GM11168 (cell line): ENCODE results near the gene SLC9A3.

Experiments used
- in situ Hi-C: fragments of 300-500 bp; cut with MboI; formaldehyde crosslinking; loops from one replicate; pipeline ENCODE4 v1.12.0; 2022; ENCODE audit warnings: low sequenced_read_pairs; ENCODE audit not compliant: unreplicated experiment

SLC9A3 gene

GRCh38 chr5:424301-425110, 99.7 kb downstream of the SLC9A3 start:
- in situ Hi-C loops: no loop called here

GRCh38 chr5:423626-424261, 100.5 kb downstream of the SLC9A3 start:
- in situ Hi-C loops: no loop called here

GRCh38 chr5:423233-423565, 101.0 kb downstream of the SLC9A3 start:
- in situ Hi-C loops: no loop called here

DNA sequence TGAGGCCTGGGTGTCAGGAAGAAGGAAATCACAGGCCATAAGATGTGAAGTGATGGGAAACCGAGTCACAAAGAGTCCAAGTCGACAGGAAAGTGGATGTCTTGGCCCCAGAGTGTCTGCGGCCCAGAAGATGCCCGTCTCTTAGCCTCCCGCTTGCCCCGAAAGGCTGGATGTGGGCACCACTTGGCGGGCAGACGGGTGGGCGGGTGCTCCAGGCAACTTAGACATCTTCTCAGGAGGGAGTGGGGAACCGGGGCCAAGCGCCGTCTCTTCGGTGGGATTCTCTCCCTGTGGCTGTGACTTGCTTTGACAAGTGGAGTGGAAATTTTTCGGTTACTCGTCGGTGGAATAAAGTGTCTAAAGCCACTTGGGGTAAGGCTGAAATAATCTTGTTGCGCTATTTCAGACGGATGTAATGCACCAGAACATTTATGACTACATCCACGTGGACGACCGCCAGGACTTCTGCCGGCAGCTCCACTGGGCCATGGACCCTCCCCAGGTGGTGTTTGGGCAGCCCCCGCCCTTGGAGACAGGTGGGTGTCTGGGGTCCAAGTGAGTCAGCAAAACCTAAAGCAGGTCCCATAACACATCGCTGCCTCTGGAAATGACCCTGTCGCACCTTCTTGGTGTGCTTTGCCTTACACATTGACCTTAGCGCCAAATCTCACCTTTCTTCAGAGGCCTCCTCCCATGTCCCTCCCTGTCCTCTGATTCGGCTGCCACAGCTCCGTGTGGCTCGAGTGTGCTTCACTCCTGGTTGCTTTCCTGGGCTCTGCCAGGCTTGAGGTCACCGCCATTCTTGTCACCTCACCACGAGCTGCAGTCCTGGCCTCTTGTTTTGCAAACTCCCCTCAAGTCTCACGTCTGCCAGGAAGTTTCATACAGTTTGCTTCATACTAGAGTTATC, 101.7 kb downstream of the SLC9A3 start:
- in situ Hi-C loops: no loop called here

- in situ Hi-C loops: no loop called here
These were observed 102.3 kb downstream of the SLC9A3 start for GRCh38 chr5:421901-422300.

DNA sequence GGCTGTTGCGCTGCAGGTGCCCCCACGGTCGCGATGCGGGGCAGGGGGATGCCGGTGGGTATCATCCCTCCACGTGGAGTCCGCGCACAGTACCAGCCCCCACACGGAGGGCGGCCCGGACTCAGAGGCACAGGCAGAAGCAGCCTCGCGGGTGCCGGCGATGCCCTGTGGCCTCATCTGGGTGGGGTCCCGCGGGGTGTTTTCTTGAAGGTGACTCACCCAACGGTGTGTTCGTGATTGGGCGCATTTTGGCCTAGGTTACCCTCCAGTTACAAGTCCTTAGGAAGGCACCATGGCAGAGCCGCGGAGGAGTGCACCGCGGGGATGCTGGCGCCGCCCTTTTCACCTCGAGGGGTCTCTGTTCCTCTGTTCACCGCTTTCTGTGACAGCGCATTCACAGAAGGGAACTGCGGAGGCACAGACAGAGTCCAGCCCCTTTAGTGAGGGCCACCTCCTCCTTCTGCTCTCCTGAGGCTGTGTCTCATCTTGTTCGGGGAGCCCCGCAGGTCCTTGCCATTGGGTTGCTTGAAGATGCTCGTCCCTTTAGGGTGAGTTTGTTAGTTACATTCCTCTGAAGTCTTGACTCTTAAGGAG, 102.9 kb downstream of the SLC9A3 start:
- in situ Hi-C loops: no loop called here

- in situ Hi-C loops: no loop called here
These were observed 103.5 kb downstream of the SLC9A3 start for GRCh38 chr5:420632-421286.
